Liver (tissue), 9 donors: ENCODE data around the gene KLF13. TPM values are rescaled to one million over a fixed set of nuclear protein-coding genes. Genes with fewer than 3 reads are reported as not detected.

Experiments used
- DNase-seq: peaks from one replicate; pipeline ENCODE4 v3.0.0-alpha.2; 2017; ENCODE audit warnings: low spot score
- H3K27ac ChIP-seq, 2 donors: one replicate each; pipeline ENCODE4 v1.7.0; 2013; ENCODE audit warnings: inconsistent platforms in 2 of 2, low read length in 2 of 2, control low read depth in 1 of 2, low read depth in 1 of 2, mild to moderate bottlenecking in 1 of 2
- H3K27me3 ChIP-seq, 4 donors: one replicate each; pipeline versions ENCODE4 v1.6.1 to v1.7.0; 2013; ENCODE audit warnings: low read length in 3 of 4, inconsistent platforms in 1 of 4, mild to moderate bottlenecking in 1 of 4, moderate library complexity in 1 of 4; ENCODE audit not compliant: control insufficient read depth in 4 of 4, insufficient read depth in 4 of 4
- H3K36me3 ChIP-seq, 4 donors: one replicate each; pipeline versions ENCODE4 v1.6.1 to v1.7.0; 2013; ENCODE audit warnings: low read length in 3 of 4, mild to moderate bottlenecking in 3 of 4, low read depth in 1 of 4, moderate library complexity in 1 of 4; ENCODE audit not compliant: control insufficient read depth in 4 of 4, insufficient read depth in 3 of 4
- H3K4me1 ChIP-seq, 4 donors: one replicate each; pipeline versions ENCODE4 v1.6.1 to v1.7.0; 2013; ENCODE audit warnings: low read length in 3 of 4, mild to moderate bottlenecking in 3 of 4, moderate library complexity in 1 of 4; ENCODE audit not compliant: control insufficient read depth in 4 of 4, insufficient read depth in 4 of 4
- H3K4me3 ChIP-seq, 3 donors: one replicate each; pipeline versions ENCODE4 v1.6.1 to v1.7.0; 2013; ENCODE audit warnings: low read length in 3 of 3, control low read depth in 1 of 3, low read depth in 1 of 3, mild to moderate bottlenecking in 1 of 3
- H3K9ac ChIP-seq, 2 donors: one replicate each; pipeline ENCODE4 v1.7.0; 2013; ENCODE audit warnings: low read length in 2 of 2, mild to moderate bottlenecking in 2 of 2, moderate library complexity in 2 of 2, control low read depth in 1 of 2, low read depth in 1 of 2
- H3K9me3 ChIP-seq, 4 donors: one replicate each; pipeline versions ENCODE4 v1.6.1 to v1.7.0; 2013; ENCODE audit warnings: low read length in 3 of 4; ENCODE audit not compliant: control insufficient read depth in 4 of 4
- ATF3 ChIP-seq: IDR thresholded peaks from 2 replicates; pipeline ENCODE4 v1.6.1; 2016; ENCODE audit warnings: antibody characterized with exemption
- CTCF ChIP-seq: fragments of 150-350 bp; IDR thresholded peaks from 2 replicates; pipeline ENCODE4 v1.5.1; 2017; ENCODE audit warnings: improper control_type of control experiment, low read depth, low read length; ENCODE audit not compliant: missing input control
- EGR1 ChIP-seq, 2 donors: IDR thresholded peaks; 2 replicates each; pipeline ENCODE4 v1.6.1; 2016 to 2018; ENCODE audit warnings: antibody characterized with exemption in 2 of 2, low read depth in 2 of 2
- FOXA1 ChIP-seq: IDR thresholded peaks from 2 replicates; pipeline ENCODE4 v1.6.1; 2016; ENCODE audit warnings: antibody characterized with exemption
- FOXA2 ChIP-seq: IDR thresholded peaks from 2 replicates; pipeline ENCODE4 v1.6.1; 2016; ENCODE audit warnings: antibody characterized with exemption
- GABPA ChIP-seq, 2 donors: IDR thresholded peaks in 1 of 2; conservative IDR thresholded peaks in 1 of 2; 2 replicates each; pipeline ENCODE4 v1.6.1; 2016; ENCODE audit warnings: antibody characterized with exemption in 2 of 2, mild to moderate bottlenecking in 1 of 2, moderate library complexity in 1 of 2
- HNF4A ChIP-seq, 2 donors: conservative IDR thresholded peaks; 2 replicates each; pipeline ENCODE4 v1.6.1; 2016; ENCODE audit warnings: antibody characterized with exemption in 2 of 2, mild to moderate bottlenecking in 2 of 2
- HNF4G ChIP-seq: IDR thresholded peaks from 2 replicates; pipeline ENCODE4 v1.6.1; 2016; ENCODE audit warnings: antibody characterized with exemption
- JUND ChIP-seq, 2 donors: IDR thresholded peaks; 2 replicates each; pipeline ENCODE4 v1.6.1; 2016; ENCODE audit warnings: antibody characterized with exemption in 2 of 2
- MAX ChIP-seq: IDR thresholded peaks from 2 replicates; pipeline ENCODE4 v1.6.1; 2016; ENCODE audit warnings: antibody characterized with exemption
- NR2F2 ChIP-seq: IDR thresholded peaks from 2 replicates; pipeline ENCODE4 v1.6.1; 2016; ENCODE audit warnings: antibody characterized with exemption
- RAD21 ChIP-seq, 2 donors: IDR thresholded peaks; 2 replicates each; pipeline ENCODE4 v1.6.1; 2016; ENCODE audit warnings: antibody characterized with exemption in 2 of 2, mild to moderate bottlenecking in 2 of 2
- REST ChIP-seq: IDR thresholded peaks from 2 replicates; pipeline ENCODE4 v1.6.1; 2016; ENCODE audit warnings: antibody characterized with exemption, mild to moderate bottlenecking
- RXRA ChIP-seq, 2 donors: IDR thresholded peaks; 2 replicates each; pipeline ENCODE4 v1.6.1; 2017 to 2018; ENCODE audit warnings: antibody characterized with exemption in 2 of 2, mild to moderate bottlenecking in 1 of 2
- SP1 ChIP-seq: IDR thresholded peaks from 2 replicates; pipeline ENCODE4 v1.6.1; 2018; ENCODE audit warnings: antibody characterized with exemption, mild to moderate bottlenecking
- TAF1 ChIP-seq: conservative IDR thresholded peaks from 2 replicates; pipeline ENCODE4 v1.6.1; 2016; ENCODE audit warnings: antibody characterized with exemption, mild to moderate bottlenecking
- YY1 ChIP-seq: IDR thresholded peaks from 2 replicates; pipeline ENCODE4 v1.6.1; 2016; ENCODE audit warnings: antibody characterized with exemption, mild to moderate bottlenecking
- ZBTB33 ChIP-seq: IDR thresholded peaks from 2 replicates; pipeline ENCODE4 v1.6.1; 2016; ENCODE audit warnings: antibody characterized with exemption
- WGBS: extraction: QIAGEN DNeasy Blood & Tissue Kit; methylation state at CpG from one replicate; pipeline ENCODE4 v1.1.7; 2013; 5-methylcytosine and 5-hydroxymethylcytosine counted together
- polyA plus RNA-seq, 2 donors: library from polyadenylated mRNA; stranded (reverse) in 1 of 2; unstranded in 1 of 2; fragments of 200-250 nt in 1 of 2; fragments of >200 nt in 1 of 2; fragmentation: Nextera tagmentation in 1 of 2; extraction: Ambion mirVana in 1 of 2; gene quantifications; one replicate each; pipeline versions ENCODE4 v1.2.1 to v1.2.3, GENCODE V29; 2013 to 2015
- total RNA-seq, 2 donors: library from RNA; depleted of rRNA; stranded (reverse); fragments of >200 nt; gene quantifications; one replicate each; pipeline ENCODE4 v1.2.3, GENCODE V29; 2014
- donor health status: healthy.
- donor health status: healthy.
- donor health status: healthy.
- donor health status: healthy.
- donor health status: healthy.

Gene KLF13
- total and polyA plus RNA-seq, 4 donors: 17.4 to 77.1 (median 57.5) TPM

GRCh38 chr15:31295658-31296057 lies 31.0 kb upstream of the KLF13 start (continued):
- TF ChIP-seq REST: no peak
- no peak for TF ChIP-seq ATF3
- no peak for TF ChIP-seq FOXA1
- TF ChIP-seq YY1: no peak
- TF ChIP-seq JUND (IDR thresholded peaks at IDR 0.05): no peak
- peak in 1 of 2 donors; percentile 26 for TF ChIP-seq RXRA (IDR thresholded peaks at IDR 0.05)

GRCh38 chr15:31296219-31296645 lies 30.4 kb upstream of the KLF13 start:
- peak overlapping the region in 1 of 2 donors; percentile 16 for H3K9ac ChIP-seq
- H3K36me3 ChIP-seq: no peaks in the 10 kb centered on the region
- TF ChIP-seq JUND (IDR thresholded peaks at IDR 0.05) (no peak), REST (no peak), FOXA2 (no peak), ZBTB33 (no peak), MAX (no peak), EGR1 (IDR thresholded peaks at IDR 0.05; ENCODE audit: low read depth in 2 of 2) (no peak), RXRA (IDR thresholded peaks at IDR 0.05) (no peak), RAD21 (IDR thresholded peaks at IDR 0.05) (no peak), NR2F2 (no peak), GABPA (IDR thresholded peaks at IDR 0.05 in 1 of 2, conservative IDR thresholded peaks at IDR 0.05 in 1 of 2) (no peak), TAF1 (no peak), HNF4G (no peak), SP1 (no peak), HNF4A (conservative IDR thresholded peaks at IDR 0.05) (no peak), YY1 (no peak), CTCF (no peak)
- 45% methylated on average over 3 of the region's 3 CpGs for WGBS
- H3K9me3 ChIP-seq: no peaks in the 10 kb centered on the region
- H3K27me3 ChIP-seq: no peaks in the 10 kb centered on the region
- no peak overlapping the region for H3K4me3 ChIP-seq
- peak overlapping the region; percentile 67 to 83 for H3K27ac ChIP-seq
- H3K4me1 ChIP-seq: peaks cover 17 to 49% (median 41%) of the 10 kb centered on the region in 4 donors
- no peak for DNase-seq
